ENCODE data around the gene NINJ1.

Gene NINJ1

GRCh38 chr9:93080406-93080805 lies 53.6 kb downstream of the NINJ1 start:
- peak overlapping the region; percentile 22 for H4K91ac ChIP-seq (ENCODE audit: low read length)
- H2BK5ac ChIP-seq (ENCODE audit: low read depth, low read length, poor library complexity, severe bottlenecking), result no peak overlapping the region
- H3K79me1 ChIP-seq (replicated peaks; ENCODE audit: low read length, poor library complexity, severe bottlenecking), result no peaks in the 10 kb centered on the region
- no peak overlapping the region for H4K8ac ChIP-seq (ENCODE audit: low read length)
- no peak overlapping the region for H3K4me2 ChIP-seq (ENCODE audit: low read length, poor library complexity, severe bottlenecking)
- WGBS, result 92% methylated on average over 9 of the region's 9 CpGs
- H3K4me3 ChIP-seq (ENCODE audit: insufficient read depth in 1 of 2, low read depth in 1 of 2, low read length in 2 of 2), result no peak overlapping the region
- DNase-seq, result no peak
- no peak overlapping the region for H2BK120ac ChIP-seq (ENCODE audit: low read depth, low read length)
- H2BK15ac ChIP-seq (ENCODE audit: low read depth, poor library complexity, severe bottlenecking), result no peak overlapping the region
- no peak overlapping the region for H3K9ac ChIP-seq (ENCODE audit: low read length)
- no peaks in the 10 kb centered on the region for H3K4me1 ChIP-seq (ENCODE audit: control insufficient read depth, insufficient read depth, low read depth, low read length)
- H3K9me3 ChIP-seq (ENCODE audit: control insufficient read depth, low read length), result no peaks in the 10 kb centered on the region
- H2AFZ ChIP-seq (ENCODE audit: low read depth, low read length), result no peak overlapping the region
- H2AK5ac ChIP-seq (ENCODE audit: low read length, severe bottlenecking), result no peak overlapping the region
- H3K27me3 ChIP-seq (ENCODE audit: control insufficient read depth in 1 of 2, insufficient read depth in 1 of 2, low read length in 2 of 2), result no peaks in the 10 kb centered on the region
- H3K27ac ChIP-seq (ENCODE audit: low read length, poor library complexity, severe bottlenecking), result no peak overlapping the region
- no peak overlapping the region for H3K14ac ChIP-seq (ENCODE audit: low read length in 2 of 2)
- H2BK12ac ChIP-seq (ENCODE audit: low read length in 2 of 2), result peak overlapping the region; percentile 15 to 24
- no peak overlapping the region for H3K4ac ChIP-seq (ENCODE audit: low read depth in 1 of 2, low read length in 2 of 2)
- H3K18ac ChIP-seq (ENCODE audit: low read depth in 1 of 2, low read length in 2 of 2), result no peak overlapping the region
- H3K36me3 ChIP-seq (ENCODE audit: control insufficient read depth in 1 of 2, insufficient read depth in 2 of 2, low read depth in 1 of 2, low read length in 2 of 2), result no peaks in the 10 kb centered on the region
- H3K23ac ChIP-seq (ENCODE audit: low read length in 2 of 2), result no peak overlapping the region

- Histone ChIP-seq H3K27ac (ENCODE audit: low read length, poor library complexity, severe bottlenecking) (no peak overlapping the region), H2AK5ac (ENCODE audit: low read length, severe bottlenecking) (no peak overlapping the region), H3K23ac (ENCODE audit: low read length in 2 of 2) (no peak overlapping the region), H3K4me2 (ENCODE audit: low read length, poor library complexity, severe bottlenecking) (no peak overlapping the region), H2BK12ac (ENCODE audit: low read length in 2 of 2) (no peak overlapping the region), H3K36me3 (ENCODE audit: control insufficient read depth in 1 of 2, insufficient read depth in 2 of 2, low read depth in 1 of 2, low read length in 2 of 2) (no peaks in the 10 kb centered on the region), H2BK5ac (ENCODE audit: low read depth, low read length, poor library complexity, severe bottlenecking) (no peak overlapping the region), H3K27me3 (ENCODE audit: control insufficient read depth in 1 of 2, insufficient read depth in 1 of 2, low read length in 2 of 2) (no peaks in the 10 kb centered on the region), H3K18ac (ENCODE audit: low read depth in 1 of 2, low read length in 2 of 2) (no peak overlapping the region), H2BK15ac (ENCODE audit: low read depth, poor library complexity, severe bottlenecking) (no peak overlapping the region), H3K4me1 (ENCODE audit: control insufficient read depth, insufficient read depth, low read depth, low read length) (no peaks in the 10 kb centered on the region), H3K9me3 (ENCODE audit: control insufficient read depth, low read length) (no peaks in the 10 kb centered on the region), H4K8ac (ENCODE audit: low read length) (no peak overlapping the region), H3K9ac (ENCODE audit: low read length) (no peak overlapping the region), H2BK120ac (ENCODE audit: low read depth, low read length) (no peak overlapping the region), H3K4ac (ENCODE audit: low read depth in 1 of 2, low read length in 2 of 2) (no peak overlapping the region), H2AFZ (ENCODE audit: low read depth, low read length) (no peak overlapping the region), H3K4me3 (ENCODE audit: insufficient read depth in 1 of 2, low read depth in 1 of 2, low read length in 2 of 2) (no peak overlapping the region), H3K14ac (ENCODE audit: low read length in 2 of 2) (peak overlapping the region in 1 of 2 experiments; percentile 18), H3K79me1 (replicated peaks; ENCODE audit: low read length, poor library complexity, severe bottlenecking) (no peaks in the 10 kb centered on the region), H4K91ac (ENCODE audit: low read length) (no peak overlapping the region)
- no peak for DNase-seq
- WGBS, result 98% methylated on average over 13 of the region's 13 CpGs
These were observed 54.7 kb downstream of the NINJ1 start for GRCh38 chr9:93079371-93079770.

DNA sequence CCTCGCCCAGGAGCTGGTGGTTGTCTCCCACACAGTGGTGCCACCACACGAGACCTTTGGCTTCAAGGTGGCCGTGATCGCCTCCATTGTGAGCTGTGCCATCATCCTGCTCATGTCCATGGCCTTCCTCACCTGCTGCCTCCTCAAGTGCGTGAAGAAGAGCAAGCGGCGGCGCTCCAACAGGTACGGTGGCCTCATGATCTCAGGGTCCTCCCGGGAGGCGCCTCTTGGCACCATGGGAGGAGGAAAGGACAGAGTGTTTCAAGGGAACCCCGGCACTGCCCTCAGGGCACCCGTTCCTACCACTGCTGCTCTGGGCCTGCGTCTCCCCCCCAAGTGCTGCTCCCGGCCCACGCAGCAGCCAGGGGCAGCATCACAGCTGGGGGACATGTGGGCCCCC lies 56.2 kb downstream of the NINJ1 start:
- 94% methylated on average over 16 of the region's 16 CpGs for WGBS
- H3K79me1 ChIP-seq (replicated peaks; ENCODE audit: low read length, poor library complexity, severe bottlenecking), result no peaks in the 10 kb centered on the region
- DNase-seq, result no peak

DNA sequence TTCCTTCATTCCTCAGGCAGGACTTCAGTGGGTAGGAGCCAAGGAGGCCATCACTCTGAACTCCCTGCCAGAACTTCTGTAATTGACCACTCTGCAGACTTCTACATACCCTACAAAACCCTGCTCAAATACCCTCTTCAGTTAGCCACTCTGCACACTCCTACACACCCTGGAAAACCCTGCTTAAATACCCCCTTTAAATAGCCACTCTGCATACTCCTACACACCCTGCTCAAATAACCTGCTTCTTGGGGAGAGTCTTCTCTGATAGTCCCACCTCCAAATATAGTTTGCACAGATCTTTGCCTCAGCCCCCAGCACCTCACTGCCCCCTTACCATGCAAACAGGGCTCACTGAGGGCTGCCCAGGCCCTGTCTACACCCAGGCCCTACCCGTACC lies 56.7 kb downstream of the NINJ1 start:
- Histone ChIP-seq H3K79me1 (replicated peaks; ENCODE audit: low read length, poor library complexity, severe bottlenecking) (no peaks in the 10 kb centered on the region), H3K9ac (ENCODE audit: low read length) (no peak overlapping the region), H3K4me1 (ENCODE audit: control insufficient read depth, insufficient read depth, low read depth, low read length) (no peaks in the 10 kb centered on the region), H3K4me3 (ENCODE audit: insufficient read depth in 1 of 2, low read depth in 1 of 2, low read length in 2 of 2) (no peak overlapping the region), H2AK5ac (ENCODE audit: low read length, severe bottlenecking) (no peak overlapping the region), H2AFZ (ENCODE audit: low read depth, low read length) (no peak overlapping the region), H3K27ac (ENCODE audit: low read length, poor library complexity, severe bottlenecking) (no peak overlapping the region), H3K27me3 (ENCODE audit: control insufficient read depth in 1 of 2, insufficient read depth in 1 of 2, low read length in 2 of 2) (no peaks in the 10 kb centered on the region), H2BK12ac (ENCODE audit: low read length in 2 of 2) (no peak overlapping the region), H2BK5ac (ENCODE audit: low read depth, low read length, poor library complexity, severe bottlenecking) (no peak overlapping the region), H3K18ac (ENCODE audit: low read depth in 1 of 2, low read length in 2 of 2) (no peak overlapping the region), H4K8ac (ENCODE audit: low read length) (no peak overlapping the region), H3K36me3 (ENCODE audit: control insufficient read depth in 1 of 2, insufficient read depth in 2 of 2, low read depth in 1 of 2, low read length in 2 of 2) (no peaks in the 10 kb centered on the region), H3K14ac (ENCODE audit: low read length in 2 of 2) (no peak overlapping the region), H3K4me2 (ENCODE audit: low read length, poor library complexity, severe bottlenecking) (no peak overlapping the region), H3K9me3 (ENCODE audit: control insufficient read depth, low read length) (no peaks in the 10 kb centered on the region), H3K4ac (ENCODE audit: low read depth in 1 of 2, low read length in 2 of 2) (no peak overlapping the region), H2BK120ac (ENCODE audit: low read depth, low read length) (no peak overlapping the region), H2BK15ac (ENCODE audit: low read depth, poor library complexity, severe bottlenecking) (no peak overlapping the region), H3K23ac (ENCODE audit: low read length in 2 of 2) (no peak overlapping the region), H4K91ac (ENCODE audit: low read length) (no peak overlapping the region)
- WGBS, result 90% methylated on average over 1 of the region's 1 CpG
- no peak for DNase-seq

More for the DNA sequence above, 56.2 kb downstream of the NINJ1 start:
- no peak overlapping the region for H3K4ac ChIP-seq (ENCODE audit: low read depth in 1 of 2, low read length in 2 of 2)
- no peaks in the 10 kb centered on the region for H3K9me3 ChIP-seq (ENCODE audit: control insufficient read depth, low read length)
- H2BK5ac ChIP-seq (ENCODE audit: low read depth, low read length, poor library complexity, severe bottlenecking), result no peak overlapping the region
- no peak overlapping the region for H4K8ac ChIP-seq (ENCODE audit: low read length)
- no peak overlapping the region for H3K23ac ChIP-seq (ENCODE audit: low read length in 2 of 2)
- H3K18ac ChIP-seq (ENCODE audit: low read depth in 1 of 2, low read length in 2 of 2), result no peak overlapping the region
- H3K4me1 ChIP-seq (ENCODE audit: control insufficient read depth, insufficient read depth, low read depth, low read length), result no peaks in the 10 kb centered on the region
- no peak overlapping the region for H2AK5ac ChIP-seq (ENCODE audit: low read length, severe bottlenecking)
- H3K27ac ChIP-seq (ENCODE audit: low read length, poor library complexity, severe bottlenecking), result no peak overlapping the region
- no peak overlapping the region for H2BK120ac ChIP-seq (ENCODE audit: low read depth, low read length)
- H3K14ac ChIP-seq (ENCODE audit: low read length in 2 of 2), result no peak overlapping the region
- no peak overlapping the region for H3K9ac ChIP-seq (ENCODE audit: low read length)
- H4K91ac ChIP-seq (ENCODE audit: low read length), result no peak overlapping the region
- no peak overlapping the region for H2BK15ac ChIP-seq (ENCODE audit: low read depth, poor library complexity, severe bottlenecking)
- no peaks in the 10 kb centered on the region for H3K27me3 ChIP-seq (ENCODE audit: control insufficient read depth in 1 of 2, insufficient read depth in 1 of 2, low read length in 2 of 2)
- H3K4me2 ChIP-seq (ENCODE audit: low read length, poor library complexity, severe bottlenecking), result no peak overlapping the region
- H2BK12ac ChIP-seq (ENCODE audit: low read length in 2 of 2), result no peak overlapping the region
- H2AFZ ChIP-seq (ENCODE audit: low read depth, low read length), result no peak overlapping the region
- no peaks in the 10 kb centered on the region for H3K36me3 ChIP-seq (ENCODE audit: control insufficient read depth in 1 of 2, insufficient read depth in 2 of 2, low read depth in 1 of 2, low read length in 2 of 2)
- no peak overlapping the region for H3K4me3 ChIP-seq (ENCODE audit: insufficient read depth in 1 of 2, low read depth in 1 of 2, low read length in 2 of 2)
